HG02763 (cell line): Measurements from ENCODE around the gene GPN1.
"Not testable (repeated sequence)": the region's sequence is repeated elsewhere in the genome, so short reads cannot be mapped to it uniquely, and the experiment has no call there.

ENCODE experiments used
- ATAC-seq: cut with Tn5 transposase; IDR thresholded peaks from one replicate; pipeline ENCODE4 v1.9.1; 2021; ENCODE audit warnings: mild to moderate bottlenecking, moderate library complexity; ENCODE audit not compliant: unreplicated experiment

Gene GPN1

GRCh38 chr2:27626921-27627320, 1.9 kb upstream of the GPN1 start:
- ATAC-seq, result not testable (repeated sequence)

- peak; percentile 15 for ATAC-seq
Measured at GRCh38 chr2:27627963-27628766, 685 bp upstream of the GPN1 start.

- not testable (repeated sequence) for ATAC-seq
Measured at GRCh38 chr2:27630257-27630656, 1.4 kb downstream of the GPN1 start.

GRCh38 chr2:27634291-27634690, 5.4 kb downstream of the GPN1 start:
- ATAC-seq, result no peak

- no peak for ATAC-seq
Measured at GRCh38 chr2:27636766-27637165, 7.9 kb downstream of the GPN1 start.

- ATAC-seq, result no peak
Measured at GRCh38 chr2:27638037-27638637, 9.3 kb downstream of the GPN1 start.

- ATAC-seq, result no peak
Measured at GRCh38 chr2:27638709-27639108, 9.9 kb downstream of the GPN1 start.

GRCh38 chr2:27640722-27641245, 11.9 kb downstream of the GPN1 start:
- ATAC-seq, result no peak

- ATAC-seq, result no peak
Measured at GRCh38 chr2:27645197-27645596, 16.3 kb downstream of the GPN1 start.

- no peak for ATAC-seq
Measured at GRCh38 chr2:27647289-27647688, 18.4 kb downstream of the GPN1 start.

GRCh38 chr2:27647737-27648136, 18.9 kb downstream of the GPN1 start:
- no peak for ATAC-seq

GRCh38 chr2:27651056-27651455, 22.2 kb downstream of the GPN1 start:
- no peak for ATAC-seq

- ATAC-seq, result no peak
Measured at GRCh38 chr2:27652341-27652740, 23.5 kb downstream of the GPN1 start.

- no peak for ATAC-seq
Measured at GRCh38 chr2:27652790-27653189, 23.9 kb downstream of the GPN1 start.

GRCh38 chr2:27653397-27653796, 24.5 kb downstream of the GPN1 start:
- ATAC-seq, result no peak

- ATAC-seq, result no peak
Measured at GRCh38 chr2:27655155-27655951, 26.5 kb downstream of the GPN1 start.

- no peak for ATAC-seq
Measured at GRCh38 chr2:27661371-27661770, 32.5 kb downstream of the GPN1 start.

- ATAC-seq, result peak; percentile 74
Measured at GRCh38 chr2:27663285-27664153, 34.7 kb downstream of the GPN1 start, which contains the start of the genes SLC4A1AP and SUPT7L. Gene SLC4A1AP (plus strand): TSS chr2:27663889. CDS start chr2:27663915, 26 bp downstream. Gene SUPT7L (minus strand): TSS chr2:27663614. CDS start chr2:27662192, 1,422 bp downstream.

GRCh38 chr2:27664154-27664574, 35.3 kb downstream of the GPN1 start:
- no peak for ATAC-seq
